Loucy (cell line): ENCODE results near the gene TOB1.

ENCODE experiments used
- H2AFZ ChIP-seq: fragments of 200-600 bp; sonication (generic); 2 replicates; pipeline ENCODE4 v1.6.0; 2016; ENCODE audit warnings: antibody characterized with exemption, mild to moderate bottlenecking, low read length, moderate library complexity
- H3F3A ChIP-seq: fragments of 200-600 bp; 2 replicates; pipeline ENCODE4 v1.6.0; 2016; ENCODE audit warnings: antibody characterized with exemption, low read depth, mild to moderate bottlenecking
- H3K27me3 ChIP-seq: fragments of 200-600 bp; sonication (generic); 2 replicates; pipeline ENCODE4 v1.6.1; 2014; ENCODE audit warnings: low read length, mild to moderate bottlenecking; ENCODE audit not compliant: insufficient read depth, poor library complexity, severe bottlenecking
- H3K36me3 ChIP-seq: fragments of 200-600 bp; sonication (generic); 2 replicates; pipeline ENCODE4 v1.6.1; 2016; ENCODE audit warnings: low read length; ENCODE audit not compliant: insufficient read depth
- H3K4me1 ChIP-seq: fragments of 200-600 bp; sonication (generic); 2 replicates; pipeline ENCODE4 v1.5.1; 2014; ENCODE audit warnings: low read length, mild to moderate bottlenecking; ENCODE audit not compliant: insufficient read depth, poor library complexity, severe bottlenecking
- H3K4me2 ChIP-seq: fragments of 200-600 bp; sonication (generic); 2 replicates; pipeline ENCODE4 v1.6.0; 2014; ENCODE audit warnings: antibody characterized with exemption, low read length, low read depth, mild to moderate bottlenecking; ENCODE audit not compliant: poor library complexity, severe bottlenecking
- H3K4me3 ChIP-seq: fragments of 200-600 bp; sonication (generic); 2 replicates; pipeline ENCODE4 v1.5.1; 2014; ENCODE audit warnings: low read length, mild to moderate bottlenecking, mixed read lengths; ENCODE audit not compliant: poor library complexity, severe bottlenecking
- H3K79me2 ChIP-seq: fragments of 200-600 bp; sonication (generic); 2 replicates; pipeline ENCODE4 v1.6.1; 2014; ENCODE audit warnings: low read length; ENCODE audit not compliant: insufficient read depth
- H3K9ac ChIP-seq: fragments of 200-600 bp; sonication (generic); 2 replicates; pipeline ENCODE4 v1.6.0; 2014; ENCODE audit warnings: mild to moderate bottlenecking, low read depth, low read length, moderate library complexity; ENCODE audit not compliant: poor library complexity, severe bottlenecking
- H3K9me2 ChIP-seq: fragments of 200-600 bp; sonication (generic); replicated peaks from 2 replicates; pipeline ENCODE4 v1.6.1; 2016; ENCODE audit warnings: low read depth, low read length, mixed read lengths
- H3K9me3 ChIP-seq: fragments of 200-600 bp; sonication (generic); 2 replicates; pipeline ENCODE4 v1.6.1; 2014; ENCODE audit warnings: mild to moderate bottlenecking, antibody characterized with exemption, low read length, low read depth; ENCODE audit not compliant: insufficient read depth
- H4K20me1 ChIP-seq: fragments of 200-600 bp; sonication (generic); 2 replicates; pipeline ENCODE4 v1.6.0; 2014; ENCODE audit warnings: antibody characterized with exemption, low read length, mild to moderate bottlenecking; ENCODE audit not compliant: insufficient read depth, poor library complexity, severe bottlenecking
- EZH2phosphoT487 ChIP-seq: fragments of 200-600 bp; IDR thresholded peaks from 2 replicates; pipeline ENCODE4 v1.6.1; 2018; ENCODE audit warnings: antibody characterized with exemption, mild to moderate bottlenecking, moderate library complexity, borderline replicate concordance
- TF ChIP-seq, protein P1 (sequence below): fragments of 200-600 bp; sonication (generic); conservative IDR thresholded peaks from 2 replicates; pipeline ENCODE4 v1.5.1; 2014; ENCODE audit warnings: mild to moderate bottlenecking, antibody characterized with exemption, low read length

Gene TOB1

DNA sequence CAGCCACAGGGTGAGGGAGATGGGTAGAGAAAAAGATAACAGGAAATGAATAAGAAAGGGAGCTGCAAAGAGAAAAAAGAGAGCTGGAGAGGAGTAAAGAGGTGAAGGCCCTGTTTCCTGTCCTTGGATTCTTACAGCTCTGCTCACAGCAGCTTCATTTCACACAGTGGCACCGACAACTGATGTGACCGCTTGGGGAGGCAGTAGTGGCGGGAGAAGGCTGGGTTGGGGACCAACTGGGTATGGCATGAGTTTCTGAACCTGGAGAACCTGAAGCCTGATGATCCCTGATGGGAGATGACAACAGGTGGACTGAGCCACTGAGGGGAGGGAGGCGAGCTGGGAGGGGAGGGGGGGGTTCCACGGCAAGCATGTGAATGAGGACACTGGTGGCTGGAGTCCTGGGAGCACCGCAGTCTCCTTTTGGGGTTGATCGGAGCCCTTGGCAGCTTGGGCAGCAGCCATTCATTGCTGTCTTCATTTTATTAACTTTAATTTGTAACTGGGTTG lies 34.3 kb upstream of the TOB1 start:
- no peaks in the 10 kb centered on the region for H4K20me1 ChIP-seq
- TF ChIP-seq, protein P1, sequence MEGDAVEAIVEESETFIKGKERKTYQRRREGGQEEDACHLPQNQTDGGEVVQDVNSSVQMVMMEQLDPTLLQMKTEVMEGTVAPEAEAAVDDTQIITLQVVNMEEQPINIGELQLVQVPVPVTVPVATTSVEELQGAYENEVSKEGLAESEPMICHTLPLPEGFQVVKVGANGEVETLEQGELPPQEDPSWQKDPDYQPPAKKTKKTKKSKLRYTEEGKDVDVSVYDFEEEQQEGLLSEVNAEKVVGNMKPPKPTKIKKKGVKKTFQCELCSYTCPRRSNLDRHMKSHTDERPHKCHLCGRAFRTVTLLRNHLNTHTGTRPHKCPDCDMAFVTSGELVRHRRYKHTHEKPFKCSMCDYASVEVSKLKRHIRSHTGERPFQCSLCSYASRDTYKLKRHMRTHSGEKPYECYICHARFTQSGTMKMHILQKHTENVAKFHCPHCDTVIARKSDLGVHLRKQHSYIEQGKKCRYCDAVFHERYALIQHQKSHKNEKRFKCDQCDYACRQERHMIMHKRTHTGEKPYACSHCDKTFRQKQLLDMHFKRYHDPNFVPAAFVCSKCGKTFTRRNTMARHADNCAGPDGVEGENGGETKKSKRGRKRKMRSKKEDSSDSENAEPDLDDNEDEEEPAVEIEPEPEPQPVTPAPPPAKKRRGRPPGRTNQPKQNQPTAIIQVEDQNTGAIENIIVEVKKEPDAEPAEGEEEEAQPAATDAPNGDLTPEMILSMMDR, result no peak
- TF ChIP-seq EZH2phosphoT487, result no peak
- no peaks in the 10 kb centered on the region for H3K4me1 ChIP-seq
- no peaks in the 10 kb centered on the region for H3K79me2 ChIP-seq
- H3K9me3 ChIP-seq, result no peaks in the 10 kb centered on the region
- H3K4me2 ChIP-seq, result no peak overlapping the region
- H3K9me2 ChIP-seq, result no peaks in the 10 kb centered on the region
- H2AFZ ChIP-seq, result no peak overlapping the region
- no peaks in the 10 kb centered on the region for H3F3A ChIP-seq
- H3K36me3 ChIP-seq, result no peaks in the 10 kb centered on the region
- H3K9ac ChIP-seq, result no peak overlapping the region
- H3K4me3 ChIP-seq, result no peak overlapping the region
- H3K27me3 ChIP-seq, result no peaks in the 10 kb centered on the region

DNA sequence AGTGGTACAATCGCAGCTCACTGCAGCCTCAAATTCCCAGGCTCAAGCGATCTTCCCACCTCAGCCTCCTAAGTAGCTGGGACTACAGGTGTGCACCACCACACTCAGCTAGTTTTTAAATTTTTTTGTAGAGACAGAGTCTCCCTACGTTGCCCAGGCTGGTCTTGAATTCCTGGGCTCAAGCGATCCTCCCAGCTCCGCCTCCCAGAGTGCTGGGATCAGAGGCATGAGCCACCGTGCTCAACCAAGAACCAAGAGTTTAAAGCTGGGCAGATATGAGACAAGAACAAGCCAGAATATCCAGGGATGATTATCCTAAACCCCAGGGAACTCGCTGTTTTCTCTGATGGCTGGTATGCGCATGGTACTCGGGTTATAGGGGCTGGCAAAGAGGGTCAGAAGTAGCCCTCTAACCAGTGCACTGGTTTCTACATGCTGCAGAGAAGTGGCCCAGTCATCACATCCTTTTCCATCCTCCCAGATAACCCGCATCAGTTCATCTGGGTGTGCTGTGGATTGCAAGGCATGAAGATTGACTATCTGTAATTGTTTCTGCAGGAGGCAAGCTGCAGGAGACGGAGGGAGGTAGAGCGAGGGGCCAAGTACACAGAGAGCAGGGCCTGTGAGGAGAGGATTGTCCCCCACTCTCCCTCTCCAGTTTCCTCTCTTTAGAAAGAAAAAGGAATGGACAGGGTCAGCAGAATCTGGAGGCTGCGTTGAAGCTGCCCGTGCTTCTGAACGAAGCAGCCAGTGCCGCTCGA lies 33.6 kb upstream of the TOB1 start:
- H3K9me2 ChIP-seq, result no peaks in the 10 kb centered on the region
- H3K79me2 ChIP-seq, result no peaks in the 10 kb centered on the region
- H3K9ac ChIP-seq, result no peak overlapping the region
- H3K27me3 ChIP-seq, result no peaks in the 10 kb centered on the region
- TF ChIP-seq EZH2phosphoT487, result no peak
- TF ChIP-seq, protein P1, result no peak
- H3F3A ChIP-seq, result no peaks in the 10 kb centered on the region
- no peak overlapping the region for H3K4me3 ChIP-seq
- H3K4me2 ChIP-seq, result no peak overlapping the region
- H3K9me3 ChIP-seq, result no peaks in the 10 kb centered on the region
- no peak overlapping the region for H2AFZ ChIP-seq
- no peaks in the 10 kb centered on the region for H3K4me1 ChIP-seq
- no peaks in the 10 kb centered on the region for H3K36me3 ChIP-seq
- no peaks in the 10 kb centered on the region for H4K20me1 ChIP-seq

DNA sequence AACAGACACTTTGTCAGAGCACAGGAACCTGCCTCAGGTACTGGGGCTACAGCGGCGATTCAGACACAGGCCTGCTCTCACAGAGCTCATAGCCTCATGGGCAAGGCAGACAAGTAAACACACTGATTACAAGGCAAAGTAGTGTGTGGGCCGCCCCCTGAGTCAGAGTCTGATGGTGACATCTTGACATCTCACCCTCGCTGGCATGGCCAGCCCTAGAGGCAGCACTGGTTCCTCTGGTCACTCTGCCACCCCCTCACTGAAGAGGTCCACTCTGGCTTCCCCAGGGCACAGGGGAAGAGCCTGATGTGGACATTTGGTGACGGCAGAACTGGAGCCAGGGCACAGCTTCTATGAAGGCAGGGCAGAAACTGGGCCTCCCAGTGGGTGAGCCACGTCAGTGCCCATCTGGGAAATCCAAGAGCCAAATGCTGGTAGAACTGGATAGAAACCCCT lies 32.9 kb upstream of the TOB1 start:
- no peak overlapping the region for H3K4me3 ChIP-seq
- TF ChIP-seq EZH2phosphoT487, result no peak
- TF ChIP-seq, protein P1, result no peak
- H3K36me3 ChIP-seq, result no peaks in the 10 kb centered on the region
- no peaks in the 10 kb centered on the region for H3K27me3 ChIP-seq
- H3K79me2 ChIP-seq, result no peaks in the 10 kb centered on the region
- H3K4me1 ChIP-seq, result no peaks in the 10 kb centered on the region
- no peaks in the 10 kb centered on the region for H3F3A ChIP-seq
- H3K9me3 ChIP-seq, result no peaks in the 10 kb centered on the region
- no peak overlapping the region for H3K4me2 ChIP-seq
- no peaks in the 10 kb centered on the region for H4K20me1 ChIP-seq
- H3K9ac ChIP-seq, result no peak overlapping the region
- H3K9me2 ChIP-seq, result no peaks in the 10 kb centered on the region
- H2AFZ ChIP-seq, result no peak overlapping the region
